HepG2 (cell line): ENCODE data around the gene BEX5. TPM values are rescaled to one million over a fixed set of nuclear protein-coding genes. Genes with fewer than 3 reads are reported as not detected.
"Not testable (repeated sequence)": the region's sequence is repeated elsewhere in the genome, so short reads cannot be mapped to it uniquely, and the experiment has no call there.

Experiments used
- ATAC-seq: fragments of 200-7000 bp; cut with Tn5 transposase; 3 replicates; pipeline ENCODE4 v1.9.1; 2020; ENCODE audit warnings: mild to moderate bottlenecking, moderate library complexity
- BruUV-seq: library from RNA; stranded (reverse); fragments of 400-500 nt; replicated peaks from 2 replicates; lab custom pipeline; 2021; lab: Mats Ljungman, UMichigan
- CTCF ChIA-PET: fragments of 300-600 bp; formaldehyde crosslinking; extraction: SDS; loops from one replicate; lab custom pipeline; 2021; ENCODE audit warnings: low total read pairs, inconsistent platforms, low intra/inter-chr PET ratio; lab: Yijun Ruan, JAX
- POLR2A ChIA-PET: fragments of 350-600 bp; sonication (Branson Sonifier 250); formaldehyde crosslinking; loops from one replicate; lab custom pipeline; 2020; ENCODE audit warnings: antibody characterized with exemption, inconsistent platforms; lab: Yijun Ruan, JAX
- DNase-seq: peaks from one replicate; pipeline ENCODE4 v3.0.0-alpha.2; 2015; ENCODE audit warnings: low spot score
- FAIRE-seq: peaks from 3 replicates; lab custom pipeline; 2011; peaks lifted over from hg19 to GRCh38; lab: Jason Lieb, UNC
- H2AFZ ChIP-seq: one replicate; pipeline ENCODE4 v1.6.1; 2011; ENCODE audit warnings: low read length, inconsistent platforms
- H3K27ac ChIP-seq: fragments of 300-600 bp; 3 replicates; pipeline ENCODE4 v1.8.0; 2011; ENCODE audit warnings: mixed run types, mild to moderate bottlenecking, mixed read lengths, low read length, inconsistent platforms; ENCODE audit not compliant: insufficient read depth; ENCODE audit errors: extremely low read length
- H3K27me3 ChIP-seq, 2 experiments: fragments of 200-600 bp in 1 of 2; 2 replicates in 1 of 2; 3 replicates in 1 of 2; pipeline versions ENCODE4 v1.6.0 to v1.8.0; 2011; ENCODE audit warnings: low read length in 2 of 2, mild to moderate bottlenecking in 2 of 2, moderate library complexity in 2 of 2, inconsistent platforms in 1 of 2; ENCODE audit not compliant: insufficient read depth in 2 of 2, control insufficient read depth in 1 of 2
- H3K36me3 ChIP-seq, 2 experiments: fragments of 200-600 bp in 1 of 2; replicated peaks in 1 of 2; 2 replicates in 1 of 2; 3 replicates in 1 of 2; pipeline versions ENCODE4 v1.5.1 to v1.8.0; 2011; ENCODE audit warnings: low read length in 2 of 2, inconsistent platforms in 1 of 2; ENCODE audit not compliant: insufficient read depth in 2 of 2, control insufficient read depth in 1 of 2
- H3K4me1 ChIP-seq: 2 replicates; pipeline ENCODE4 v1.5.1; 2012; ENCODE audit warnings: low read length, inconsistent platforms; ENCODE audit not compliant: insufficient read depth
- H3K4me2 ChIP-seq: 2 replicates; pipeline ENCODE4 v1.6.0; 2011; ENCODE audit warnings: low read depth, low read length, inconsistent platforms
- H3K4me3 ChIP-seq, 3 experiments: fragments of 200-600 bp in 1 of 3; sonication (generic), shearing (Covaris generic) in 1 of 3; replicated peaks in 1 of 3; 2 replicates each; pipeline ENCODE4 v1.5.1; 2011 to 2016; ENCODE audit warnings: low read length in 3 of 3, inconsistent platforms in 2 of 3, low read depth in 2 of 3, mild to moderate bottlenecking in 2 of 3, control low read depth in 1 of 3, mixed read lengths in 1 of 3; ENCODE audit not compliant: insufficient read depth in 1 of 3
- H3K79me2 ChIP-seq: one replicate; pipeline ENCODE4 v1.6.1; 2011; ENCODE audit warnings: low read length, inconsistent platforms; ENCODE audit not compliant: insufficient read depth
- H3K9ac ChIP-seq: 2 replicates; pipeline ENCODE4 v1.6.0; 2011; ENCODE audit warnings: mild to moderate bottlenecking, low read depth, low read length, inconsistent platforms; ENCODE audit not compliant: insufficient read depth
- H3K9me3 ChIP-seq: 2 replicates; pipeline ENCODE4 v1.5.1; 2012; ENCODE audit warnings: mild to moderate bottlenecking, low read length
- H4K20me1 ChIP-seq: 2 replicates; pipeline ENCODE4 v1.6.0; 2011; ENCODE audit warnings: inconsistent platforms, mild to moderate bottlenecking, low read length, moderate library complexity; ENCODE audit not compliant: insufficient read depth
- ATM ChIP-seq: fragments of 450-650 bp; IDR thresholded peaks from 2 replicates; pipeline ENCODE4 v1.7.1; 2017; ENCODE audit warnings: mild to moderate bottlenecking, borderline replicate concordance
- REST ChIP-seq, 2 experiments: IDR thresholded peaks; 2 replicates each; pipeline ENCODE4 v1.6.1; 2011 to 2012; ENCODE audit warnings: low read length in 2 of 2, borderline replicate concordance in 1 of 2, low read depth in 1 of 2, mild to moderate bottlenecking in 1 of 2, moderate library complexity in 1 of 2
- ZNF24 ChIP-seq: fragments of 450-650 bp; IDR thresholded peaks from 2 replicates; pipeline ENCODE4 v1.6.1; 2017; ENCODE audit warnings: antibody characterized with exemption, mild to moderate bottlenecking
- ZNF280D ChIP-seq: sonication (generic); formaldehyde crosslinking; IDR thresholded peaks from 2 replicates; pipeline ENCODE4 v1.5.1; 2020; ENCODE audit warnings: mild to moderate bottlenecking, missing genetic modification reagents
- ZNF572 ChIP-seq: sonication (generic); formaldehyde crosslinking; IDR thresholded peaks from 2 replicates; pipeline ENCODE4 v1.5.1; 2020; ENCODE audit warnings: mild to moderate bottlenecking, missing genetic modification reagents
- ZNF704 ChIP-seq: sonication (generic); formaldehyde crosslinking; IDR thresholded peaks from 2 replicates; pipeline ENCODE4 v1.8.1; 2023; ENCODE audit warnings: mild to moderate bottlenecking, inconsistent platforms, moderate library complexity, missing genetic modification reagents, borderline replicate concordance
- WGBS: methylation state at CpG from one replicate; pipeline ENCODE4 v1.1.6; 2017; ENCODE audit warnings: low lambda C conversion rate; 5-methylcytosine and 5-hydroxymethylcytosine counted together
- in situ Hi-C: cut with HindIII; loops from 2 replicates; pipeline ENCODE4 v1.10.0; 2017; ENCODE audit warnings: low pct_unique_long_range_greater_than_20kb; ENCODE audit not compliant: extremely low pct_ligation_motif_present
- intact Hi-C: fragments of 100-400 bp; cut with micrococcal nuclease; formaldehyde crosslinking; loops from one replicate; pipeline ENCODE4 v1.10.0; 2022; ENCODE audit not compliant: unreplicated experiment
- polyA plus RNA-seq, 8 experiments: library from polyadenylated mRNA; depleted of rRNA in 3 of 8; stranded (reverse) in 7 of 8; unstranded in 1 of 8; fragments of >200 nt; fragmentation: Illumina TruSeq in 4 of 8; extraction: Trizol in 4 of 8; gene quantifications; 2 replicates each; pipeline versions ENCODE4 v1.2.1 to v1.2.3, GENCODE V29; 2011 to 2016; ENCODE audit warnings: low read depth in 4 of 8, missing spikeins in 1 of 8, mixed read lengths in 1 of 8; ENCODE audit not compliant: insufficient read depth in 1 of 8
- total RNA-seq, 5 experiments: library from RNA; depleted of rRNA; stranded (reverse); fragments of >200 nt; fragmentation: Illumina TruSeq; extraction: Trizol; gene quantifications; 2 replicates each; pipeline ENCODE4 v1.2.3, GENCODE V29; 2016; ENCODE audit warnings: low read depth in 1 of 5

BEX5 gene
- total and polyA plus RNA-seq, 2 of the 13 experiments (the other 11 are each of a cell fraction or from before 2014, with no cell fraction given): not detected

GRCh38 chrX:102140876-102141275 is 14.9 kb downstream of the BEX5 start:
- intact Hi-C loops, H4K20me1 ChIP-seq, H3K27ac ChIP-seq, H3K4me2 ChIP-seq, FAIRE-seq, in situ Hi-C loops, H3K4me1 ChIP-seq, DNase-seq, H3K4me3 ChIP-seq, H3K9me3 ChIP-seq, H3K36me3 ChIP-seq, POLR2A ChIA-PET, H3K9ac ChIP-seq, ATAC-seq, BruUV-seq, H2AFZ ChIP-seq, H3K27me3 ChIP-seq, CTCF ChIA-PET, H3K79me2 ChIP-seq: not testable (repeated sequence)
- WGBS: 63% methylated on average over 16 of the region's 16 CpGs

GRCh38 chrX:102138064-102138463 is 17.7 kb downstream of the BEX5 start:
- H2AFZ ChIP-seq: no peak overlapping the region
- H4K20me1 ChIP-seq: no peaks in the 10 kb centered on the region
- no peak for DNase-seq
- no peaks in the 10 kb centered on the region for H3K36me3 ChIP-seq
- ATAC-seq: no peak
- no peaks in the 10 kb centered on the region for H3K79me2 ChIP-seq
- no peaks in the 10 kb centered on the region for H3K4me1 ChIP-seq
- no peak for FAIRE-seq
- 6% methylated on average over 4 of the region's 4 CpGs for WGBS
- no peaks in the 10 kb centered on the region for H3K9me3 ChIP-seq
- TF ChIP-seq ZNF24 (no peak), ZNF704 (CRISPR knock-in tag) (no peak), ZNF280D (CRISPR knock-in tag) (no peak), ATM (no peak), REST (IDR thresholded peaks at IDR 0.05; ENCODE audit: borderline replicate concordance in 1 of 2, low read depth in 1 of 2, low read length in 2 of 2) (peak in 1 of 2 experiments; percentile 81; a peak in 3 of 4 replicates), ZNF572 (CRISPR knock-in tag) (no peak)
- in situ Hi-C loops: no loop called here
- no peak overlapping the region for H3K4me3 ChIP-seq
- intact Hi-C loops: no loop called here
- BruUV-seq: no TSS peak
- H3K27me3 ChIP-seq: no peaks in the 10 kb centered on the region
- no peak overlapping the region for H3K4me2 ChIP-seq
- H3K27ac ChIP-seq: no peak overlapping the region
- POLR2A ChIA-PET: no interaction called here
- H3K9ac ChIP-seq: no peak overlapping the region
- CTCF ChIA-PET: no interaction called here
